ENCODE measurements around the gene TEX51. TPM values are rescaled to one million over a fixed set of nuclear protein-coding genes. Genes with fewer than 3 reads are reported as not detected.

TEX51 gene
- polyA plus RNA-seq, 1 donor = 0.18 TPM

- DNase-seq = no peak
Observed at GRCh38 chr2:126893153-126893552, 5.5 kb upstream of the TEX51 start.

GRCh38 chr2:126893606-126894005 is 5.1 kb upstream of the TEX51 start:
- no peak for DNase-seq

GRCh38 chr2:126894082-126894481 is 4.6 kb upstream of the TEX51 start:
- no peak for DNase-seq

GRCh38 chr2:126894585-126895182 is 4.0 kb upstream of the TEX51 start:
- DNase-seq = no peak

GRCh38 chr2:126895336-126895735 is 3.4 kb upstream of the TEX51 start:
- DNase-seq = no peak

- no peak for DNase-seq
Observed at GRCh38 chr2:126896471-126896870, 2.2 kb upstream of the TEX51 start.

- no peak for DNase-seq
Observed at GRCh38 chr2:126899616-126900185, 1.0 kb downstream of the TEX51 start.

GRCh38 chr2:126900646-126901319 is 2.1 kb downstream of the TEX51 start:
- no peak for DNase-seq

GRCh38 chr2:126901459-126901858 is 2.8 kb downstream of the TEX51 start:
- DNase-seq = no peak

GRCh38 chr2:126902152-126902835 is 3.6 kb downstream of the TEX51 start:
- DNase-seq = no peak

GRCh38 chr2:126902859-126903258 is 4.2 kb downstream of the TEX51 start:
- DNase-seq = no peak

- DNase-seq = no peak
Observed at GRCh38 chr2:126905991-126906390, 7.3 kb downstream of the TEX51 start.

GRCh38 chr2:126906781-126907180 is 8.1 kb downstream of the TEX51 start:
- no peak for DNase-seq

- no peak for DNase-seq
Observed at GRCh38 chr2:126907671-126908070, 9.0 kb downstream of the TEX51 start.

- DNase-seq = no peak
Observed at GRCh38 chr2:126908721-126909177, 10.1 kb downstream of the TEX51 start.

- DNase-seq = no peak
Observed at GRCh38 chr2:126909366-126909765, 10.7 kb downstream of the TEX51 start.

- no peak for DNase-seq
Observed at GRCh38 chr2:126909781-126910180, 11.1 kb downstream of the TEX51 start.

- no peak for DNase-seq
Observed at GRCh38 chr2:126910637-126911036, 11.9 kb downstream of the TEX51 start.

GRCh38 chr2:126911111-126911796 is 12.6 kb downstream of the TEX51 start:
- DNase-seq = no peak

GRCh38 chr2:126912201-126912600 is 13.5 kb downstream of the TEX51 start:
- DNase-seq = no peak

GRCh38 chr2:126913329-126913728 is 14.6 kb downstream of the TEX51 start:
- DNase-seq = no peak

GRCh38 chr2:126913881-126914615 is 15.4 kb downstream of the TEX51 start:
- no peak for DNase-seq

Data from left kidney (tissue), 2 donors.